ENCODE results near the gene BAIAP3.

DNA sequence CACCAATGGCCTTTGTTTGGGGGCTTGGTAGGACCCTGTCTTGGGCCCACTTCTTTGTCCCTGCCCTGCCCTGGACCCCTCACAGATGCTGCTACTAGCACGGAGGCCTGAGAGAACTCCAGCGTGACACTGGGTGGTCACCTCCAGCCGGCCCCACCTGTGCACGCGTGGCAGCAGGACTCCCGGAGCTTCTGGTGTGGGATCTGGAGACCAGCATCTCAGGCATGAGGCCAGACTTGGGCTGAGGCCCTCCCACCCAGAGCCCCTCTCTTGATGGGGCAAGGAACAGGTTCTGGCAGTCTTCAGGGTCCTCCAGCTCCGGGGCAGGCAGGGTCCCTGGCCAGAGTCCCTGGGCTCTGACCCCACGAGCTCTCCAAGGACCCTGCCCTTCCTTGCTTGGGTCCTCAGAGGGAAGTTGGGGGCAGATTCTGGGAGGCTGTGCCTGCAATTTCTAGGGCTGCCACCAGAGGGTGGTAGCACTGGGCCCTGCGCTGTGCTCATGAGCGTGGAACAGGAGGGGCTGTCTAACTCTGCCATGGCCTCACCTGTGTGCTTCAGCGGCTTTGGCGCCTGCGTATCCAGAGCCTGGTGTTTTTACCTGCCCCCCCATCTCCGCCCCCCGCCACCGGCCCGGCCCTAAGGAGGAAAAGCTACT lies 3.1 kb upstream of the BAIAP3 start:
- peak; percentile 77 for TF ChIP-seq CTCF (IDR thresholded peaks at IDR 0.05; ENCODE audit: low read depth, low read length, poor library complexity, severe bottlenecking)
- TF ChIP-seq EZH2phosphoT487 (IDR thresholded peaks at IDR 0.05; ENCODE audit: borderline replicate concordance, low read length), result no peak

Data from DOHH2 (cell line).